ENCODE measurements around the gene TGDS.

Gene TGDS

DNA sequence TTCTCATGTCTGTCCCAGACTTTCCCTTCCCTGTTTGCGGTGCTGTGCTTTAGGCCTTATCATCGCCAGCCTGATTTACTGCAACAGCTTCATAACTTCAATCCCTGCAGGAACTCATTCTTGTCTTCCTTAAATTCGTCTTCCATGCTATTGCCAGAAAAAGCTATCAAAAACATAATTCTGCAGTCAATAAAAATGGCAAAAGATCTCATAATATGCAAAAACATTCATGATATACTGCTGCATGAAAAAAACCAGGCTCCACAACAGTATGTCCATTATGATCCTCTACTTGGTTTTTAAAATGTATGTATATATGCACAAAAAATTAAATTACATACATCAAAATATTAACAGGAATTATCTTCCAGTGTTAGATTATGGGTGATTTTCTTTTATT, 28.4 kb downstream of the TGDS start:
- no peak for DNase-seq (ENCODE audit: low spot score)
- in situ Hi-C loops (cut with MboI; ENCODE audit: low pct_unique_long_range_greater_than_20kb, low sequenced_read_pairs, unreplicated experiment) = no loop called here
- TF ChIP-seq, protein P1, sequence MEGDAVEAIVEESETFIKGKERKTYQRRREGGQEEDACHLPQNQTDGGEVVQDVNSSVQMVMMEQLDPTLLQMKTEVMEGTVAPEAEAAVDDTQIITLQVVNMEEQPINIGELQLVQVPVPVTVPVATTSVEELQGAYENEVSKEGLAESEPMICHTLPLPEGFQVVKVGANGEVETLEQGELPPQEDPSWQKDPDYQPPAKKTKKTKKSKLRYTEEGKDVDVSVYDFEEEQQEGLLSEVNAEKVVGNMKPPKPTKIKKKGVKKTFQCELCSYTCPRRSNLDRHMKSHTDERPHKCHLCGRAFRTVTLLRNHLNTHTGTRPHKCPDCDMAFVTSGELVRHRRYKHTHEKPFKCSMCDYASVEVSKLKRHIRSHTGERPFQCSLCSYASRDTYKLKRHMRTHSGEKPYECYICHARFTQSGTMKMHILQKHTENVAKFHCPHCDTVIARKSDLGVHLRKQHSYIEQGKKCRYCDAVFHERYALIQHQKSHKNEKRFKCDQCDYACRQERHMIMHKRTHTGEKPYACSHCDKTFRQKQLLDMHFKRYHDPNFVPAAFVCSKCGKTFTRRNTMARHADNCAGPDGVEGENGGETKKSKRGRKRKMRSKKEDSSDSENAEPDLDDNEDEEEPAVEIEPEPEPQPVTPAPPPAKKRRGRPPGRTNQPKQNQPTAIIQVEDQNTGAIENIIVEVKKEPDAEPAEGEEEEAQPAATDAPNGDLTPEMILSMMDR (IDR thresholded peaks at IDR 0.05; ENCODE audit: extremely low read depth, insufficient read depth, missing control alignments) = no peak

DNA sequence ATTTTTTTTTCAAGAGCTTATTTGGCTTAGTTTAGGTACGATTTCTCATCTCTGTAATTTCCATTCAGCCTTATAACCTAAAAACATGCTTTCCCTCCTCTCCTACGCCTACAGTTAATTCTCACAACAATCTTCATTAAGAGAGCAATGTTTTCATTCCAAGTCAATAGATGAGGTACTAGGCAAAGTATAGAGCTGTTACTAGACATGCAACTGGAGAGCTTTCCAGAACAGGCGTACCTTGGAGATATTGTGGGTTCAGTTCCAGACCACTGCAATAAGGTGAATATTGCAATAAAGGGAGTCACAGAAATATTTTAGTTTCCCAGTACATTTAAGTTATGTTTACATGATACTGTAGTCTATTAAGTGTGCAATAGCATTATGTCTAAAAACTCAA, 34.8 kb downstream of the TGDS start:
- in situ Hi-C loops (cut with MboI; ENCODE audit: low pct_unique_long_range_greater_than_20kb, low sequenced_read_pairs, unreplicated experiment) = no loop called here
- TF ChIP-seq, protein P1 (IDR thresholded peaks at IDR 0.05; ENCODE audit: extremely low read depth, insufficient read depth, missing control alignments) = no peak
- DNase-seq (ENCODE audit: low spot score) = no peak

DNA sequence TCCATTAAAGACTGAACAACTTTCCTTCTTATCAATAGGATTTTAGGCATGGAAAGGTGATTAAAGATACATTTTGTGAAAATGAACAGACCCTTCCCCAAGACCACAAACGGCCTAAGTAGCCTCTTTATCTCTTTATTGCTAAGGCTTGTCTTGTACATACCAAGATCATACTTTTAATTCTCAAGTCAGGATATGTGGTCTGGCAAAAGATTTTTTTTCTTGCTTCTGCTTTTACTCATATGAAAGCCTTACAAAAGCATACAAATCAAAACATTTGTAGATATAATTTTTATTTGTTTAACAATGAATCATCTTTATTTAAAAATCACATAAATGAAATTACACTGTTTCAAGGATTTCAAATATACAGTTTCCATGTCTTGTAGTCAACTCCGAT, 35.8 kb downstream of the TGDS start:
- in situ Hi-C loops (cut with MboI; ENCODE audit: low pct_unique_long_range_greater_than_20kb, low sequenced_read_pairs, unreplicated experiment) = no loop called here
- TF ChIP-seq, protein P1 (IDR thresholded peaks at IDR 0.05; ENCODE audit: extremely low read depth, insufficient read depth, missing control alignments) = no peak
- DNase-seq (ENCODE audit: low spot score) = no peak

DNA sequence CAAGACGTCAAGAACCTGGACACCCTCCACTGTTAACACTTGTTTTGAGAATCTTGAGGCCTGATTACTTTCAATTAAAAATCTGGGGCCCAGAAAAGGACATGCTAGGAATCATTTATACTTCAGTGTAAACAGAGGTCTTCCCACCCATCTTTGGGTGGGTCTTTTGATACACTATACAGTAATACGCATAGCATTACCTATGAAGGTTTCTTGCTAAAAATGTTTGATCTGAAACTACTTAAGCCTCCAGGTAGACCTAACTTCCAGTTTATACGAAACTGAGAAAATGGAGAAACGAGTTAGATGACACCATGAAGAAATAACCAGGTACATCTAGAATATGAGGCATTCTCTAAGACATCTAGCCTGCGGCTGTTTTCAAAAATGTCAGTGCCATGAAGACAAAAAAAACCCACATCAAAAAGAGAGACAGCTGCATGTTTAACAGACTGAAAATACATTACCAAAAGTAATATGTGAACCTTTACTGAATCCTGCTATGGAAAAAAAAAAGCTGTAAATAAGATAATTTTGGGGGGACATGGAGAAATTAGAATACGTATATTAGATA, 36.6 kb downstream of the TGDS start:
- TF ChIP-seq, protein P1 (IDR thresholded peaks at IDR 0.05; ENCODE audit: extremely low read depth, insufficient read depth, missing control alignments) = no peak
- in situ Hi-C loops (cut with MboI; ENCODE audit: low pct_unique_long_range_greater_than_20kb, low sequenced_read_pairs, unreplicated experiment) = no loop called here
- DNase-seq (ENCODE audit: low spot score) = no peak

DNA sequence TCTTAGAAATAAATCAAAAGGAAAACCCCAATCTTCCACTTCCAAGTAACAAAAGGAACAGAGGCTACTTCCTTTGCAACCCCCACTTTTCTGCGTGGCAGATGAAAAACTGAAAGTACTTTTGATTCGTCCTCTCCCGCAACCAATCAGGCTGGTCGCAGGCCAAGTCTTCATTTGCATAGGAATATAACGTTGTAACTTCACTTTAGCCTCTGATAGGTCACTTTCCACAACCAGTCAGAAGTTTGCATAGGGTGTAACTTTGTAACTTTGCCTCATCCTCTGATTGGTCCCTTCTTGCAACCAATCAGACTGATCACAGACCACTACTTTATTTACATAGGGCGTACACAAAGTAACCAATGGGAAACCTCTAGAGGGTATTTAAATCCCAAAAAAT, 37.2 kb downstream of the TGDS start:
- in situ Hi-C loops (cut with MboI; ENCODE audit: low pct_unique_long_range_greater_than_20kb, low sequenced_read_pairs, unreplicated experiment) = no loop called here
- TF ChIP-seq, protein P1 (IDR thresholded peaks at IDR 0.05; ENCODE audit: extremely low read depth, insufficient read depth, missing control alignments) = no peak

DNA sequence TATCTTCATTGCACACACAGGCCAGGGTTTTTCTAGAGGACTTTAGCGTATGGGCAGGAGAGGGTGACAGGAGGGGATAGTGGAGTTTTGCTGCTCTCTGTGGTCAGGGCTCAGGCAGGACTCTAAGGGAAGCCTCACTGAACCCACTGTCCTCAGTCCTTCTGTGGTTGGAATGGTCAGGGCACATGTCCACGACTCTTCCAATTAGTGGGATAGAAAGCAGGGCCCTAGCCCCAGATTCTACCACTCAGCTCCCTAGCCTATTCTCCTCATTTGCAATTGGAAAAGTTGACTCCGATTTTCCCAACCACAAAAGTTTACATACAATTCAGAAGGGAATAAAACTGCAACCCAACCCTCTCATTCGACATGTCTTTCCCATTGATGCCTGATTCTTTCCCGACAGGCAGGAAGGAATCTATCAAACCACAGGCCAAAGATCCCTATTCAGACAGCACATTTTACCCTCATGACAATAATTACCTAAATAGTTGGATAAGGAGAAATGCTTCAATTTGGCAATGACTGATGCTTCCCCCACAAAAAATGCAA, 38.2 kb downstream of the TGDS start:
- TF ChIP-seq, protein P1 (IDR thresholded peaks at IDR 0.05; ENCODE audit: extremely low read depth, insufficient read depth, missing control alignments) = no peak
- DNase-seq (ENCODE audit: low spot score) = no peak
- in situ Hi-C loops (cut with MboI; ENCODE audit: low pct_unique_long_range_greater_than_20kb, low sequenced_read_pairs, unreplicated experiment) = no loop called here

More for the DNA sequence above, 37.2 kb downstream of the TGDS start:
- no peak for DNase-seq (ENCODE audit: low spot score)
